GM12875 (cell line): ENCODE measurements around the gene STPG4.

Experiments used
- H3K4me3 ChIP-seq: one replicate; pipeline ENCODE4 v1.5.1; 2011; ENCODE audit warnings: low read depth, low read length, control low read depth
- CTCF ChIP-seq: IDR thresholded peaks from 2 replicates; pipeline ENCODE4 v1.5.1; 2011; ENCODE audit warnings: low read depth, mild to moderate bottlenecking, control low read depth, inconsistent platforms, low read length, moderate library complexity, borderline replicate concordance; ENCODE audit not compliant: insufficient read depth

The STPG4 gene

GRCh38 chr2:47086571-47086970 lies 68.5 kb downstream of the STPG4 start:
- TF ChIP-seq CTCF = no peak

GRCh38 chr2:47086054-47086471 lies 69.0 kb downstream of the STPG4 start:
- TF ChIP-seq CTCF = no peak
- H3K4me3 ChIP-seq = no peak overlapping the region

More at GRCh38 chr2:47086571-47086970, 68.5 kb downstream of the STPG4 start:
- no peak overlapping the region for H3K4me3 ChIP-seq

GRCh38 chr2:47083886-47084687 lies 71.0 kb downstream of the STPG4 start:
- no peak for TF ChIP-seq CTCF
- no peak overlapping the region for H3K4me3 ChIP-seq

GRCh38 chr2:47083485-47083884 lies 71.6 kb downstream of the STPG4 start:
- no peak overlapping the region for H3K4me3 ChIP-seq
- no peak for TF ChIP-seq CTCF

GRCh38 chr2:47083005-47083404 lies 72.1 kb downstream of the STPG4 start:
- no peak for TF ChIP-seq CTCF
- H3K4me3 ChIP-seq = no peak overlapping the region

- no peak overlapping the region for H3K4me3 ChIP-seq
- TF ChIP-seq CTCF = no peak
Observed at GRCh38 chr2:47080888-47081301, 74.2 kb downstream of the STPG4 start.
